Lung (tissue), 12 donors: ENCODE data around the gene WASL. TPM values are rescaled to one million over a fixed set of nuclear protein-coding genes. Genes with fewer than 3 reads are reported as not detected.

ENCODE experiments used
- ATAC-seq: fragments of 200-7000 bp; cut with Tn5 transposase; one replicate; pipeline ENCODE4 v1.9.1; 2020; ENCODE audit warnings: moderate number of reproducible peaks; ENCODE audit not compliant: insufficient read depth, low FRiP score
- DNase-seq, 3 donors: peaks; one replicate each; pipeline ENCODE4 v3.0.0-alpha.2; 2013 to 2017
- H3K27ac ChIP-seq, 2 donors: one replicate each; pipeline ENCODE4 v1.5.1; 2013; ENCODE audit warnings: mild to moderate bottlenecking in 2 of 2, moderate library complexity in 2 of 2, control low read depth in 1 of 2, inconsistent platforms in 1 of 2, low read depth in 1 of 2, low read length in 1 of 2
- H3K27me3 ChIP-seq, 3 donors: one replicate each; pipeline ENCODE4 v1.5.1; 2013; ENCODE audit warnings: low read length in 2 of 3; ENCODE audit not compliant: control insufficient read depth in 3 of 3, insufficient read depth in 3 of 3
- H3K36me3 ChIP-seq, 4 donors: one replicate each; pipeline ENCODE4 v1.5.1; 2013; ENCODE audit warnings: low read length in 4 of 4, mild to moderate bottlenecking in 1 of 4, moderate library complexity in 1 of 4; ENCODE audit not compliant: control insufficient read depth in 4 of 4, insufficient read depth in 4 of 4
- H3K4me1 ChIP-seq, 5 donors: one replicate each; pipeline ENCODE4 v1.5.1; 2013; ENCODE audit warnings: low read length in 5 of 5, mild to moderate bottlenecking in 2 of 5, moderate library complexity in 1 of 5; ENCODE audit not compliant: control insufficient read depth in 5 of 5, insufficient read depth in 5 of 5
- H3K4me3 ChIP-seq: one replicate; pipeline ENCODE4 v1.5.1; 2013; ENCODE audit warnings: mild to moderate bottlenecking, control low read depth, moderate library complexity
- H3K9ac ChIP-seq, 2 donors: one replicate each; pipeline ENCODE4 v1.5.1; 2013; ENCODE audit warnings: low read length in 2 of 2, control low read depth in 1 of 2; ENCODE audit not compliant: insufficient read depth in 1 of 2
- H3K9me3 ChIP-seq, 4 donors: one replicate each; pipeline ENCODE4 v1.5.1; 2013; ENCODE audit warnings: low read length in 3 of 4, mild to moderate bottlenecking in 1 of 4, moderate library complexity in 1 of 4; ENCODE audit not compliant: control insufficient read depth in 4 of 4, insufficient read depth in 3 of 4
- WGBS, 2 donors: extraction: QIAGEN DNeasy Blood & Tissue Kit; methylation state at CpG; one replicate each; pipeline ENCODE4 v1.1.7; 2013; 5-methylcytosine and 5-hydroxymethylcytosine counted together
- polyA plus RNA-seq, 2 donors: library from polyadenylated mRNA; stranded (reverse); fragments of 200-250 nt; gene quantifications; one replicate each; pipeline ENCODE4 v1.2.1, GENCODE V29; 2013
- total RNA-seq, 2 donors: library from RNA; depleted of rRNA in 1 of 2; stranded (reverse); fragments of >200 nt in 1 of 2; gene quantifications; one replicate each; pipeline ENCODE4 v1.2.1, GENCODE V29; 2014 to 2021
- TF ChIP-seq, protein P1 (sequence below): IDR thresholded peaks from 2 replicates; pipeline ENCODE4 v1.5.1; 2012; ENCODE audit warnings: mild to moderate bottlenecking; ENCODE audit errors: control extremely low read depth, extremely low read depth
- donor health status: control.
- donor health status: control.
- donor health status: Bipolar disorder and iron deficiency.
- donor health status: healthy.
- donor health status: DM: yes; HTN: yes; CAD: no.

The WASL gene
- total and polyA plus RNA-seq, 4 donors, result 11.8 to 52.7 (median 22.2) TPM

DNA sequence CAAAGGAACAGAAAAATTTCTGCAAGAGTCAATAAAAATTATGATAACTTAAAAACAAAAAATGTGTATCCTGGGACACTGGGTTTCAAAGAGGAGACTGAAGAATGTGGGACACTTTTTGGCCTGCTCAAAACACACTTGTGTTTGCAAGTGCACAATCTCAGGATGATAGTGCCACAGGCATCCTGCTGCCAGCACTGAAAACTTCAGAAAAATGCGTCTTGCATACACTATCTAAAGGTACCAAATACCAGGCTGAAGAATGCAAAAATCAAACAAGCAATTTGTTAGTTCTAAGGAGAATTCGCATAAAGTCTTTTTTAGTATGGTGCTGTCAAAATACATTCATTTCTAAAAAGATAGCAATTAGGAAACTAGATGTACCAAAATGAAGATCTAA, 38.1 kb downstream of the WASL start:
- TF ChIP-seq, protein P1, sequence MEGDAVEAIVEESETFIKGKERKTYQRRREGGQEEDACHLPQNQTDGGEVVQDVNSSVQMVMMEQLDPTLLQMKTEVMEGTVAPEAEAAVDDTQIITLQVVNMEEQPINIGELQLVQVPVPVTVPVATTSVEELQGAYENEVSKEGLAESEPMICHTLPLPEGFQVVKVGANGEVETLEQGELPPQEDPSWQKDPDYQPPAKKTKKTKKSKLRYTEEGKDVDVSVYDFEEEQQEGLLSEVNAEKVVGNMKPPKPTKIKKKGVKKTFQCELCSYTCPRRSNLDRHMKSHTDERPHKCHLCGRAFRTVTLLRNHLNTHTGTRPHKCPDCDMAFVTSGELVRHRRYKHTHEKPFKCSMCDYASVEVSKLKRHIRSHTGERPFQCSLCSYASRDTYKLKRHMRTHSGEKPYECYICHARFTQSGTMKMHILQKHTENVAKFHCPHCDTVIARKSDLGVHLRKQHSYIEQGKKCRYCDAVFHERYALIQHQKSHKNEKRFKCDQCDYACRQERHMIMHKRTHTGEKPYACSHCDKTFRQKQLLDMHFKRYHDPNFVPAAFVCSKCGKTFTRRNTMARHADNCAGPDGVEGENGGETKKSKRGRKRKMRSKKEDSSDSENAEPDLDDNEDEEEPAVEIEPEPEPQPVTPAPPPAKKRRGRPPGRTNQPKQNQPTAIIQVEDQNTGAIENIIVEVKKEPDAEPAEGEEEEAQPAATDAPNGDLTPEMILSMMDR, result no peak
- Histone ChIP-seq H3K36me3 (peaks cover 3 to 13% (median 6%) of the 10 kb centered on the region in 4 donors), H3K4me3 (no peak overlapping the region), H3K9ac (no peak overlapping the region), H3K4me1 (peaks cover 0 to 20% (median 0%) of the 10 kb centered on the region in 5 donors), H3K9me3 (no peaks in the 10 kb centered on the region), H3K27ac (no peak overlapping the region), H3K27me3 (no peaks in the 10 kb centered on the region)
- DNase-seq, result no peak
- WGBS, 2 donors, result 66 to 89% methylated on average over 2 of the region's 2 CpGs
- ATAC-seq, result no peak

DNA sequence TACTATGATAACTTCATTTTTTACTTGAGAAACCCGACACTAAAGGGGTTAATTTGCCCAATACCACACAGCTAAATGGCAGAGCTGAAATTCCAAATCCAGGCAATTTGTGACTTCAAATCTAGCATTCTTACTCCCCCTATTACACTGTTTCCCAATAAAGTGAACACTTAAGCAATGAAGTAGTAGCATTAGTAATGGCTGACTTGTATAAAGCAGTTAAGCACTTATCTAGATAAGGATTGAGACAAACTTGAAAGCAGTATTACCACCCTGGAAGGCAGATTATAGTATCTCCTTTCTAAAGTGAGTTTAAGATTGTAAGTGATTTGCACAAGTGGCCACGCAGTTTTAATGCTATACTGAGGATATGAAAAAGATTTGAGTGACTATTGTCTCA, 39.3 kb downstream of the WASL start:
- Histone ChIP-seq H3K27ac (peak overlapping the region in 1 of 2 donors; percentile 21), H3K4me1 (peaks cover 0 to 16% (median 0%) of the 10 kb centered on the region in 5 donors), H3K27me3 (no peaks in the 10 kb centered on the region), H3K9ac (no peak overlapping the region), H3K9me3 (no peaks in the 10 kb centered on the region), H3K4me3 (no peak overlapping the region), H3K36me3 (peaks cover 3 to 24% (median 13%) of the 10 kb centered on the region in 4 donors)
- TF ChIP-seq, protein P1, result no peak
- WGBS, 2 donors, result 72 to 87% methylated on average over 2 of the region's 2 CpGs
- DNase-seq, result peak in 1 of 3 donors; percentile 25
- ATAC-seq, result no peak

DNA sequence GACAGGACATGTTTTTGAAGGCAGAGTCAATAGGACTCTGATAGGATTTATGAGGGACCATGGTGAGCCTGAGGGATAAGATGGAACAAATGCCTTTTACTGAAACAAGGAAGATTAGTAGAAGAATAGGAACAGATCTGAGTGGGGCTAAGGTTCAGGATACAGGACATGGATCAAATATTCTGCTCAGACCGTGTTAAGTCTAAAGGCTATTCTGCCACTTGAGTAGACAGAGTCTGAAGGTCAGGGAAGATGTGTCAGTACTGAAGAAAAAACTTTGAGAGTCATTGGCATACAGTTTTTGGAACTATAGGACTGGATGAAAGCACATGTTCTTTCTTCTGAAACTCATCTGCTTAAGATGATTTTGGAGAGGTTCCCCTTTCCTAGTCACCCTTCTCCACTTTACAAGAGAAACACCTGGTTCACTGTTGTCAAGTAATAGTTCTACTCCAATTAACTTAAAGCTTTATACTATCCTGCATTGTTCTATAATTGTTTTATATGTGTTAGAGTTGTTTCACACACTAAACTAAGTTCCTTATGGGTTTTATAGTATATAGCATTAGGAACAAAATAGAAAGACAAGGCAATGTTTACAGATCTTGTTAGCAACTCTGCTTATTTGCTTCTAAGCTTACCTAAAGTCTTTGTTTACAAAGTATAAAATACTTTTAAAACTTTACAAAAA, 43.4 kb downstream of the WASL start:
- DNase-seq, result no peak
- Histone ChIP-seq H3K9ac (no peak overlapping the region), H3K9me3 (no peaks in the 10 kb centered on the region), H3K27ac (no peak overlapping the region), H3K27me3 (no peaks in the 10 kb centered on the region), H3K36me3 (peaks cover 3 to 31% (median 14%) of the 10 kb centered on the region in 4 donors), H3K4me1 (peaks cover 0 to 7% (median 0%) of the 10 kb centered on the region in 5 donors), H3K4me3 (no peak overlapping the region)
- no peak for ATAC-seq
- TF ChIP-seq, protein P1, result no peak
- WGBS, 2 donors, result 83 to 92% methylated on average over 1 of the region's 1 CpG
